Suprapubic skin (tissue), 4 donors: ENCODE data around the gene ZNF514. TPM values are rescaled to one million over a fixed set of nuclear protein-coding genes. Genes with fewer than 3 reads are reported as not detected.

Source experiments
- DNase-seq, 2 donors: peaks; one replicate each; pipeline ENCODE4 v3.0.0-alpha.2; 2019; ENCODE audit warnings: low spot score in 2 of 2
- H3K27ac ChIP-seq: fragments of 200-600 bp; sonication (generic); one replicate; pipeline ENCODE4 v1.5.1; 2019
- H3K27me3 ChIP-seq: fragments of 200-600 bp; sonication (generic); one replicate; pipeline ENCODE4 v1.5.1; 2019
- H3K36me3 ChIP-seq: fragments of 200-600 bp; sonication (generic); one replicate; pipeline ENCODE4 v1.5.1; 2019
- H3K4me1 ChIP-seq: fragments of 200-600 bp; sonication (generic); one replicate; pipeline ENCODE4 v1.5.1; 2019
- H3K4me3 ChIP-seq: fragments of 200-600 bp; sonication (generic); one replicate; pipeline ENCODE4 v1.5.1; 2019; ENCODE audit warnings: mild to moderate bottlenecking
- H3K9me3 ChIP-seq: fragments of 200-600 bp; sonication (generic); one replicate; pipeline ENCODE4 v1.5.1; 2019
- EP300 ChIP-seq: sonication (generic); formaldehyde crosslinking; IDR thresholded peaks from one replicate; pipeline ENCODE4 v1.6.1; 2017; ENCODE audit warnings: antibody characterized with exemption
- POLR2A ChIP-seq, 2 donors: fragments of 450-650 bp; IDR thresholded peaks; one replicate each; pipeline ENCODE4 v1.6.1; 2017; ENCODE audit warnings: antibody characterized with exemption in 2 of 2, mild to moderate bottlenecking in 2 of 2, moderate library complexity in 2 of 2
- POLR2AphosphoS5 ChIP-seq, 3 donors: sonication (generic); formaldehyde crosslinking; IDR thresholded peaks; one replicate each; pipeline ENCODE4 v1.6.1; 2017; ENCODE audit warnings: antibody characterized with exemption in 3 of 3
- WGBS: methylation state at CpG from one replicate; pipeline ENCODE4 v1.1.5; 2018; 5-methylcytosine and 5-hydroxymethylcytosine counted together
- total RNA-seq, 4 donors: library from RNA; depleted of rRNA; stranded (reverse); fragments of >200 nt; gene quantifications; one replicate each; pipeline ENCODE4 v1.1.0, GENCODE V29; 2016
- TF ChIP-seq, protein P1 (sequence below), 2 donors: fragments of 200-600 bp in 1 of 2; fragments of 450-650 bp in 1 of 2; sonication (generic) in 1 of 2; IDR thresholded peaks; one replicate each; pipeline ENCODE4 v1.5.1; 2016 to 2019; ENCODE audit warnings: antibody characterized with exemption in 2 of 2, mild to moderate bottlenecking in 1 of 2, moderate library complexity in 1 of 2

ZNF514 gene
- total RNA-seq, result 10 to 100 TPM in 3 of 4 donors, 1 to 10 TPM in 1; 9.1 to 33.3 (median 23.1) TPM

GRCh38 chr2:95159690-95160449, at the start of gene ZNF514:
ZNF514 (minus strand) TSS chr2:95159848; CDS start chr2:95153253, 6,595 bp downstream.
- TF ChIP-seq EP300 (no peak), POLR2AphosphoS5 (IDR thresholded peaks at IDR 0.05) (no peak), POLR2A (IDR thresholded peaks at IDR 0.05) (no peak)
- TF ChIP-seq, protein P1, sequence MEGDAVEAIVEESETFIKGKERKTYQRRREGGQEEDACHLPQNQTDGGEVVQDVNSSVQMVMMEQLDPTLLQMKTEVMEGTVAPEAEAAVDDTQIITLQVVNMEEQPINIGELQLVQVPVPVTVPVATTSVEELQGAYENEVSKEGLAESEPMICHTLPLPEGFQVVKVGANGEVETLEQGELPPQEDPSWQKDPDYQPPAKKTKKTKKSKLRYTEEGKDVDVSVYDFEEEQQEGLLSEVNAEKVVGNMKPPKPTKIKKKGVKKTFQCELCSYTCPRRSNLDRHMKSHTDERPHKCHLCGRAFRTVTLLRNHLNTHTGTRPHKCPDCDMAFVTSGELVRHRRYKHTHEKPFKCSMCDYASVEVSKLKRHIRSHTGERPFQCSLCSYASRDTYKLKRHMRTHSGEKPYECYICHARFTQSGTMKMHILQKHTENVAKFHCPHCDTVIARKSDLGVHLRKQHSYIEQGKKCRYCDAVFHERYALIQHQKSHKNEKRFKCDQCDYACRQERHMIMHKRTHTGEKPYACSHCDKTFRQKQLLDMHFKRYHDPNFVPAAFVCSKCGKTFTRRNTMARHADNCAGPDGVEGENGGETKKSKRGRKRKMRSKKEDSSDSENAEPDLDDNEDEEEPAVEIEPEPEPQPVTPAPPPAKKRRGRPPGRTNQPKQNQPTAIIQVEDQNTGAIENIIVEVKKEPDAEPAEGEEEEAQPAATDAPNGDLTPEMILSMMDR (IDR thresholded peaks at IDR 0.05), result no peak
- DNase-seq, result peak; percentile 86 to 88
- peaks cover 26% of the 10 kb centered on the region for H3K4me1 ChIP-seq

DNA sequence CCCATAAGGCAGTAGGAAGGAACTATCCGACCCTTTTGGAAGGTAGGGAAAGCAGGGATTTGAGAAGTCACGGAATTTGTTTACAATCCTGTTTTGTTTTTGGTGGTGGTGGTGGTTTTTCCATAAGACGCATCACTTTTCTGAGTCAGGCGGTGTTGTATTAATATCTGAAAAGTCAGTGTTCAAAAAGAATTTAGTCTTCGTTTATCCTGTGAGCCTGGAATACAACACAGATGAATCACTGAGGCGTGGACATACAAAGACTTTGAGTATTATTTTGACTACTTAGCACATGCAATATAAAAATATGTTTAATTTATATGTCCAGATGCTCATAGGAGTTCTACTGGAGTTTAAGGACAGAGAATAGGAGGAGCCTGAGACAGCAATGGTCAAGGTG, 48.5 kb upstream of the ZNF514 start:
- Histone ChIP-seq H3K27me3 (no peaks in the 10 kb centered on the region), H3K4me1 (peaks cover 19% of the 10 kb centered on the region), H3K9me3 (peaks cover 28% of the 10 kb centered on the region), H3K27ac (no peak overlapping the region), H3K4me3 (peak overlapping the region; percentile 82), H3K36me3 (peaks cover 32% of the 10 kb centered on the region)
- DNase-seq, result no peak
- WGBS, result 64% methylated on average over 6 of the region's 6 CpGs
- TF ChIP-seq, protein P1 (IDR thresholded peaks at IDR 0.05), result no peak
- TF ChIP-seq EP300 (no peak), POLR2A (IDR thresholded peaks at IDR 0.05) (no peak), POLR2AphosphoS5 (IDR thresholded peaks at IDR 0.05) (no peak)

More at GRCh38 chr2:95159690-95160449, at the start of gene ZNF514:
- WGBS, result 23% methylated on average over 21 of the region's 64 CpGs
- H3K27ac ChIP-seq, result peak within 1 kb of the TSS; percentile 85
- peaks cover 18% of the 10 kb centered on the region for H3K36me3 ChIP-seq
- H3K27me3 ChIP-seq, result no peaks in the 10 kb centered on the region
- peak within 1 kb of the TSS; percentile 70 for H3K4me3 ChIP-seq
- no peaks in the 10 kb centered on the region for H3K9me3 ChIP-seq

GRCh38 chr2:95207111-95207961, 47.7 kb upstream of the ZNF514 start, which contains the start of gene ZNF892:
ZNF892 (plus strand) TSS chr2:95207521; CDS start chr2:95207816, 295 bp downstream.
- Histone ChIP-seq H3K9me3 (peaks cover 20% of the 10 kb centered on the region), H3K4me3 (peak within 1 kb of the TSS; percentile 82), H3K36me3 (peaks cover 24% of the 10 kb centered on the region), H3K4me1 (peaks cover 19% of the 10 kb centered on the region), H3K27ac (peak within 1 kb of the TSS; percentile 78), H3K27me3 (no peaks in the 10 kb centered on the region)
- TF ChIP-seq POLR2A (IDR thresholded peaks at IDR 0.05) (no peak), POLR2AphosphoS5 (IDR thresholded peaks at IDR 0.05) (peak in 2 of 3 donors; percentile 13 to 37)
- TF ChIP-seq, protein P1 (IDR thresholded peaks at IDR 0.05), result peak in 1 of 2 donors; percentile 29
- 0% methylated on average over 21 of the region's 74 CpGs for WGBS
- peak; percentile 91 to 92 for DNase-seq

GRCh38 chr2:95206096-95206495, 46.4 kb upstream of the ZNF514 start:
- Histone ChIP-seq H3K4me1 (peaks cover 19% of the 10 kb centered on the region), H3K9me3 (peaks cover 8% of the 10 kb centered on the region), H3K27me3 (no peaks in the 10 kb centered on the region), H3K4me3 (no peak overlapping the region), H3K36me3 (peaks cover 12% of the 10 kb centered on the region), H3K27ac (no peak overlapping the region)
- DNase-seq, result no peak
- TF ChIP-seq POLR2AphosphoS5 (IDR thresholded peaks at IDR 0.05) (no peak), POLR2A (IDR thresholded peaks at IDR 0.05) (no peak), EP300 (no peak)
- TF ChIP-seq, protein P1 (IDR thresholded peaks at IDR 0.05), result no peak
- WGBS, result 37% methylated on average over 10 of the region's 10 CpGs
